Panc1 (cell line): ENCODE data around the gene NMNAT3. TPM values are rescaled to one million over a fixed set of nuclear protein-coding genes. Genes with fewer than 3 reads are reported as not detected.

Experiments
- ATAC-seq: fragments of 200-7000 bp; cut with Tn5 transposase; 2 replicates; pipeline ENCODE4 v1.9.1; 2020; ENCODE audit warnings: mild to moderate bottlenecking, moderate library complexity
- BruUV-seq: library from RNA; stranded (reverse); fragments of 400-500 nt; replicated peaks from 2 replicates; lab custom pipeline; 2021; lab: Mats Ljungman, UMichigan
- CTCF ChIA-PET: fragments of 300-600 bp; sonication (Branson Sonifier 250); formaldehyde crosslinking; loops from one replicate; lab custom pipeline; 2022; ENCODE audit warnings: antibody characterized with exemption; lab: Charles Lee
- POLR2A ChIA-PET: fragments of 300-600 bp; sonication (Branson Sonifier 250); formaldehyde crosslinking; loops from one replicate; lab custom pipeline; 2022; ENCODE audit warnings: antibody characterized with exemption; lab: Charles Lee
- DNase-seq: peaks from one replicate; pipeline ENCODE4 v3.0.0-alpha.2; 2010; ENCODE audit warnings: low read depth, low spot score
- H3K27ac ChIP-seq: 2 replicates; pipeline ENCODE4 v1.5.1; 2011; ENCODE audit warnings: mild to moderate bottlenecking, low read length, inconsistent platforms
- H3K27me3 ChIP-seq: fragments of 200-500 bp; sonication (Bioruptor generic); 2 replicates; pipeline ENCODE4 v1.6.0; 2014; ENCODE audit warnings: low read length, inconsistent platforms; ENCODE audit not compliant: control insufficient read depth, insufficient read depth
- H3K36me3 ChIP-seq: fragments of 200-500 bp; sonication (Bioruptor generic); 2 replicates; pipeline ENCODE4 v1.5.1; 2014; ENCODE audit warnings: inconsistent platforms, mild to moderate bottlenecking, low read length, moderate library complexity; ENCODE audit not compliant: control insufficient read depth, insufficient read depth
- H3K4me1 ChIP-seq: 2 replicates; pipeline ENCODE4 v1.5.1; 2011; ENCODE audit warnings: inconsistent platforms, mild to moderate bottlenecking, low read length, moderate library complexity; ENCODE audit not compliant: control insufficient read depth, insufficient read depth
- H3K4me3 ChIP-seq, 2 experiments: 2 replicates each; pipeline ENCODE4 v1.5.1; 2011 to 2012; ENCODE audit warnings: low read depth in 2 of 2, low read length in 2 of 2, mild to moderate bottlenecking in 2 of 2, inconsistent platforms in 1 of 2, moderate library complexity in 1 of 2
- H3K9me3 ChIP-seq: fragments of 200-500 bp; sonication (Bioruptor generic); 2 replicates; pipeline ENCODE4 v1.5.1; 2014; ENCODE audit warnings: low read depth, mild to moderate bottlenecking, inconsistent platforms, low read length, moderate library complexity; ENCODE audit not compliant: control insufficient read depth, insufficient read depth
- CTCF ChIP-seq: fragments of 450-650 bp; IDR thresholded peaks from 2 replicates; pipeline ENCODE4 v1.5.1; 2017; ENCODE audit warnings: mild to moderate bottlenecking
- POLR2AphosphoS5 ChIP-seq: IDR thresholded peaks from 2 replicates; pipeline ENCODE4 v1.6.1; 2012; ENCODE audit warnings: mild to moderate bottlenecking, low read depth, low read length, moderate library complexity
- REST ChIP-seq, 2 experiments: IDR thresholded peaks; 2 replicates each; pipeline ENCODE4 v1.6.1; 2011 to 2012; ENCODE audit warnings: low read depth in 2 of 2, control low read depth in 1 of 2, low read length in 1 of 2, mild to moderate bottlenecking in 1 of 2, moderate library complexity in 1 of 2; ENCODE audit not compliant: insufficient read depth in 1 of 2
- SIN3A ChIP-seq: IDR thresholded peaks from 2 replicates; pipeline ENCODE4 v1.6.1; 2012; ENCODE audit warnings: low read depth, mild to moderate bottlenecking, low read length, moderate library complexity, borderline replicate concordance; ENCODE audit not compliant: insufficient read depth
- TCF7L2 ChIP-seq: IDR thresholded peaks from 2 replicates; pipeline ENCODE4 v1.6.1; 2011; ENCODE audit warnings: mild to moderate bottlenecking, low read depth, low read length, inconsistent platforms
- in situ Hi-C: cut with HindIII; loops from 2 replicates; pipeline ENCODE4 v1.10.0; 2016; ENCODE audit warnings: low sequenced_read_pairs, low pct_unique_long_range_greater_than_20kb
- intact Hi-C: fragments of 100-400 bp; cut with micrococcal nuclease; formaldehyde crosslinking; loops from one replicate; pipeline ENCODE4 v1.10.0; 2022; ENCODE audit not compliant: unreplicated experiment
- total RNA-seq: library from RNA; stranded (reverse); gene quantifications from one replicate; pipeline ENCODE4 v1.2.1, GENCODE V29; 2021; ENCODE audit not compliant: unreplicated experiment

NMNAT3 gene
- total RNA-seq, 1 experiment from 2014 or later, result 1.9 TPM

- no TSS peak for BruUV-seq
- ChIA-PET CTCF (interaction anchor here (0.6 kb wide), 1 partner anchor 258 kb away, joined by 3 read pairs; no protein-coding TSS in a partner anchor), POLR2A (no interaction called here)
- TF ChIP-seq REST (IDR thresholded peaks at IDR 0.05; ENCODE audit: insufficient read depth in 1 of 2, low read depth in 2 of 2, low read length in 1 of 2) (no peak), SIN3A (no peak), TCF7L2 (no peak), CTCF (no peak), POLR2AphosphoS5 (no peak)
- no peaks in the 10 kb centered on the region for H3K27me3 ChIP-seq
- no peaks in the 10 kb centered on the region for H3K36me3 ChIP-seq
- no peaks in the 10 kb centered on the region for H3K4me1 ChIP-seq
- H3K9me3 ChIP-seq, result no peaks in the 10 kb centered on the region
- H3K4me3 ChIP-seq, result no peak overlapping the region
- ATAC-seq (no peak), DNase-seq (no peak)
- intact Hi-C loops, result no loop called here
- no peak overlapping the region for H3K27ac ChIP-seq
- in situ Hi-C loops, result no loop called here
Measured at GRCh38 chr3:139679220-139679775, 1.5 kb upstream of the NMNAT3 start.

- no peaks in the 10 kb centered on the region for H3K9me3 ChIP-seq
- no TSS peak for BruUV-seq
- intact Hi-C loops (no loop called here), in situ Hi-C loops (no loop called here)
- POLR2A ChIA-PET, result no interaction called here
- no peak for TF ChIP-seq TCF7L2
- DNase-seq, result no peak
- H3K36me3 ChIP-seq, result no peaks in the 10 kb centered on the region
- no peaks in the 10 kb centered on the region for H3K27me3 ChIP-seq
- H3K4me1 ChIP-seq, result no peaks in the 10 kb centered on the region
- no peak overlapping the region for H3K27ac ChIP-seq
- ATAC-seq, result no peak
- H3K4me3 ChIP-seq, result peak overlapping the region; percentile 48 to 66
- CTCF ChIA-PET, result interaction anchor here (0.5 kb wide), 1 partner anchor 261 kb away, joined by 4 read pairs; no protein-coding TSS in a partner anchor
Measured at GRCh38 chr3:139676632-139677387, 962 bp downstream of the NMNAT3 start.

GRCh38 chr3:139676108-139676507 is 1.7 kb downstream of the NMNAT3 start:
- no peaks in the 10 kb centered on the region for H3K4me1 ChIP-seq
- no peak overlapping the region for H3K27ac ChIP-seq
- ChIA-PET CTCF (no interaction called here), POLR2A (no interaction called here)
- ATAC-seq (no peak), DNase-seq (no peak)
- no peak overlapping the region for H3K4me3 ChIP-seq
- H3K27me3 ChIP-seq, result no peaks in the 10 kb centered on the region
- TF ChIP-seq CTCF (no peak), SIN3A (no peak), TCF7L2 (no peak), POLR2AphosphoS5 (no peak), REST (IDR thresholded peaks at IDR 0.05; ENCODE audit: insufficient read depth in 1 of 2, low read depth in 2 of 2, low read length in 1 of 2) (no peak)
- intact Hi-C loops (no loop called here), in situ Hi-C loops (no loop called here)
- BruUV-seq, result no TSS peak
- H3K9me3 ChIP-seq, result no peaks in the 10 kb centered on the region
- H3K36me3 ChIP-seq, result no peaks in the 10 kb centered on the region
